Activated naive CD8-positive, alpha-beta T cell treated with anti-CD3 and anti-CD28 coated beads, Interleukin-2, amount 10 ng/mL, durations not matched to agents 7 days and 5 days (primary cell): ENCODE data around the gene SSH3. TPM values are rescaled to one million over a fixed set of nuclear protein-coding genes. Genes with fewer than 3 reads are reported as not detected.
"Not testable (repeated sequence)": the region's sequence is repeated elsewhere in the genome, so short reads cannot be mapped to it uniquely, and the experiment has no call there.

ENCODE experiments used
- ATAC-seq: fragments of 150-1000 bp; cut with Tn5 transposase; one replicate; pipeline ENCODE4 v1.10.0; 2021; ENCODE audit warnings: low read depth, moderate library complexity
- POLR2A ChIA-PET: fragments of 350-600 bp; sonication (Branson Sonifier 250); formaldehyde crosslinking; loops from one replicate; lab custom pipeline; 2021; ENCODE audit warnings: antibody characterized with exemption; lab: Charles Lee
- DNase-seq: peaks from one replicate; pipeline ENCODE4 v3.0.0; 2021
- H3K27ac Mint-ChIP-seq: one replicate; pipeline ENCODE4 v1.8.0; 2022; ENCODE audit warnings: mild to moderate bottlenecking, mixed read lengths
- H3K27me3 Mint-ChIP-seq: one replicate; pipeline ENCODE4 v1.8.0; 2022; ENCODE audit warnings: mild to moderate bottlenecking, moderate library complexity, mixed read lengths
- H3K36me3 Mint-ChIP-seq: one replicate; pipeline ENCODE4 v1.8.0; 2021; ENCODE audit warnings: mild to moderate bottlenecking, mixed read lengths
- H3K4me1 Mint-ChIP-seq: one replicate; pipeline ENCODE4 v1.8.0; 2021; ENCODE audit warnings: mixed read lengths
- H3K4me3 Mint-ChIP-seq: one replicate; pipeline ENCODE4 v1.8.0; 2022; ENCODE audit warnings: mild to moderate bottlenecking, moderate library complexity, mixed read lengths
- H3K9me3 Mint-ChIP-seq: one replicate; pipeline ENCODE4 v1.8.0; 2021; ENCODE audit warnings: mixed read lengths
- total RNA-seq, 2 experiments: library from RNA; stranded (reverse); gene quantifications; one replicate each; pipeline ENCODE4 v1.2.3, GENCODE V29; 2021

SSH3 gene
- total RNA-seq, 2 experiments from 2014 or later = 24.6 to 27.0 TPM

DNA sequence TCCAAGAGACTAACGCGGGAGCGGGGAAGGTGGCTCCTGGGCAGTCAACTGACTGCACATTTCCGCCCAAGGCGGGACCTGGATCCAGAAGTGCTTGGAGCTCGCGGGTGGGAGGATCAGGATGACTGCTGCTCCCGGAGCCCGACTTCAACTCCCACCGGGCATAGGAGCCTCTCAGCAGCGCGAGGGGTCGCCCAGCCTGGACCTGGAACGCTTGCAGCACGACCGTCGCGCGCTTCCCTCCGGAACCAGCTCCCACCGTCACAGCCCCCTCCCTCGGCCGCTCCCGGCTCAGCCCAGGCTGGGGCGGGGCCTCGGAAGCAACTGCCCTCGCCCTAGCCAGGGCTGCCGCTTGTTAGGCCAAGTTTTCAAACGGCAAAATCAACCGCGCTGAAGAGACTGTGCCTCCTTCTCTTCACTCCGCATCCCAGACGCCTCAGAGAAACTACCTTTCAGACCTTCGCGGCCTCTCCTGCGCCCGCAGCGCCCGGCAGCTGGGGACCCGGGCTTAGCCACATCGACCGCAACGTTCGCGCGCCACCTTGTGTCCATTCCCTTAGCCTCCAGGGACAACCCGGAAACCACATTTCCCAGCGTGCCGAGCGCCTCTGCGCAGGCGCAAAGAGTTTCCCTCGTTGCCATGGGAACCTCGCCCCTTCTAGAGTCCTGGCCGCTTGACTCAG is 14.0 kb downstream of the SSH3 start:
- H3K36me3 Mint-ChIP-seq = peaks cover 1% of the 10 kb centered on the region

DNA sequence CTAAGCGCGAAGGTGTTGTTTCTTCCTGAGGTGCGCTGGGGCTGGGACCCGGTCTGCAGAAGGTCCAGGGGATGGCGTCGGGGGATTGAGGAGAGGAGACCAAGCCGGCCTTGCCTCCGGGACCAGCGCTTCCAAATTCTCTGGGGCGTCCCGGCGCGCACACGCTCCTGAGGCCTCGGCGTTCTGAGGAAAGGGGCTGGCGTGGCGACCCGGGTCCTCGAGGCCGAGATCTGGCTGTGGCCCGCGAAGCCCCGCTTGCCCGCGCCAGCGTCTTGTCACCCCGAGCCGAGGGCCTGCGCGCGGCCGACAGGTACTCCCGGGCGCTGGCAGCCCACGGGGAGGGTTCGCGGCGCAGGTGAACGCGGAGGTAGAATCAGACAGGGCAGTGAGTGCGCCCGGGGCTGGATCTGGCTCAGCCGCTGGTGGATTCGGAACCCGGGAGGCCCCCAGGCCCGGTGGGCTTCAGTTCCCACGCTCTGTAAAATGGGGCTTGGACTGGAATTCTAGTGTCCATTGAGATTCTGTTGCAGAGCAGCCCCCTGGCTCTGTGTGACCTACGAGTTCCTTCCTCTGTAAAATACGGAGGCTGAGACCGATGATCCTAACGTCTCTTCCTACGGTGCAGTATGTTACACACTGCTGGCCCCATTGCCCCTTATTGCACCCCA is 14.7 kb downstream of the SSH3 start:
- peaks cover 26% of the 10 kb centered on the region for H3K4me1 Mint-ChIP-seq
- no peak for DNase-seq
- H3K27ac Mint-ChIP-seq = peak overlapping the region; percentile 99
- peaks cover 9% of the 10 kb centered on the region for H3K27me3 Mint-ChIP-seq
- peaks cover 1% of the 10 kb centered on the region for H3K36me3 Mint-ChIP-seq
- H3K9me3 Mint-ChIP-seq = no peaks in the 10 kb centered on the region
- peak; percentile 17 for ATAC-seq
- H3K4me3 Mint-ChIP-seq = peak overlapping the region; percentile 98
- POLR2A ChIA-PET = interaction anchor here (0.6 to 4.7 kb wide), 18 partner anchors 9 to 237 kb away, joined by 3 to 35 read pairs (median 6); partner anchors contain the start of genes ANKRD13D, GRK2, KDM2A and POLD4

More for the DNA sequence above, 14.0 kb downstream of the SSH3 start:
- POLR2A ChIA-PET = interaction anchor here (0.6 to 4.7 kb wide), 21 partner anchors 9 to 236 kb away, joined by 3 to 35 read pairs (median 5); partner anchors contain the start of genes ANKRD13D, GRK2, KDM2A and POLD4
- Mint-ChIP-seq H3K27ac (peak overlapping the region; percentile 99), H3K4me3 (peak overlapping the region; percentile 98), H3K9me3 (no peaks in the 10 kb centered on the region), H3K27me3 (peaks cover 9% of the 10 kb centered on the region), H3K4me1 (peaks cover 32% of the 10 kb centered on the region)
- ATAC-seq (peak; percentile 77), DNase-seq (peak; percentile 99)

DNA sequence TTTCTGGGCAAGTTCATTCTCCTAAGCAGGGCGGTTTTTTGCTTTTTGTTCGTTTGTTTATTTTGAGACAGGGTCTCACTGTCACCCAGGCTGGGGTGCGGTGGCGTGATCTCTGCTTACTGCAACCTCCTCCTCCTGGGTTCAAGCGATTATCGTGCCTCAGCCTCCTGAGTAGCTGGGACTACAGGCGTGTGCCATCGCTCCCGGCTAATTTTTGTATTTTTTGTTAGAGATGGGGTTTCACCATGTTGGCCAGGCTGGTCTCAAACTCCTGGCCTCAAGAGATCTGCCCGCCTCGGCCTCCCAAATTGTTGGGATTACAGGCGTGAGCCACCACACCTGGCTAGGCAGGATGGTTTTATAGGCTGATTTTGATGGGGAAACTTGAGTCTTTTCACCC is 15.5 kb downstream of the SSH3 start:
- H3K36me3 Mint-ChIP-seq, DNase-seq, H3K27ac Mint-ChIP-seq, H3K9me3 Mint-ChIP-seq, H3K27me3 Mint-ChIP-seq, ATAC-seq: not testable (repeated sequence)
- Mint-ChIP-seq H3K4me3 (peak overlapping the region; percentile 98), H3K4me1 (peaks cover 20% of the 10 kb centered on the region)
- POLR2A ChIA-PET = interaction anchor here (4.7 kb wide), 1 partner anchor 31 kb away, joined by 35 read pairs; the partner anchor contains the start of gene ANKRD13D

- peaks cover 9% of the 10 kb centered on the region for H3K27me3 Mint-ChIP-seq
- ATAC-seq (no peak), DNase-seq (no peak)
- H3K36me3 Mint-ChIP-seq = peaks cover 1% of the 10 kb centered on the region
- no peak overlapping the region for H3K27ac Mint-ChIP-seq
- H3K9me3 Mint-ChIP-seq = no peaks in the 10 kb centered on the region
- H3K4me1 Mint-ChIP-seq = peaks cover 17% of the 10 kb centered on the region
- H3K4me3 Mint-ChIP-seq = no peak overlapping the region
- POLR2A ChIA-PET = interaction anchor here (2.3 to 4.7 kb wide), 2 partner anchors 32 to 58 kb away, joined by 5 to 35 read pairs; partner anchors contain the start of gene ANKRD13D
Measured at GRCh38 chr11:67320011-67320410, 16.7 kb downstream of the SSH3 start.

GRCh38 chr11:67320691-67321090 is 17.4 kb downstream of the SSH3 start:
- H3K27me3 Mint-ChIP-seq = peaks cover 9% of the 10 kb centered on the region
- H3K27ac Mint-ChIP-seq = no peak overlapping the region
- H3K9me3 Mint-ChIP-seq = no peaks in the 10 kb centered on the region
- POLR2A ChIA-PET = interaction anchor here (2.3 to 4.7 kb wide), 2 partner anchors 33 to 59 kb away, joined by 5 to 35 read pairs; partner anchors contain the start of gene ANKRD13D
- ATAC-seq = no peak
- peaks cover 13% of the 10 kb centered on the region for H3K4me1 Mint-ChIP-seq
- H3K36me3 Mint-ChIP-seq = peaks cover 1% of the 10 kb centered on the region
- no peak for DNase-seq
- H3K4me3 Mint-ChIP-seq = no peak overlapping the region

GRCh38 chr11:67321313-67321871 is 18.1 kb downstream of the SSH3 start:
- ATAC-seq (no peak), DNase-seq (no peak)
- Mint-ChIP-seq H3K36me3 (peaks cover 1% of the 10 kb centered on the region), H3K27me3 (peaks cover 9% of the 10 kb centered on the region), H3K4me3 (no peak overlapping the region), H3K9me3 (no peaks in the 10 kb centered on the region), H3K27ac (no peak overlapping the region), H3K4me1 (peaks cover 13% of the 10 kb centered on the region)
- POLR2A ChIA-PET = interaction anchor here (1.2 to 2.3 kb wide), 2 partner anchors 60 kb away, joined by 5 to 7 read pairs; no protein-coding TSS in a partner anchor

DNA sequence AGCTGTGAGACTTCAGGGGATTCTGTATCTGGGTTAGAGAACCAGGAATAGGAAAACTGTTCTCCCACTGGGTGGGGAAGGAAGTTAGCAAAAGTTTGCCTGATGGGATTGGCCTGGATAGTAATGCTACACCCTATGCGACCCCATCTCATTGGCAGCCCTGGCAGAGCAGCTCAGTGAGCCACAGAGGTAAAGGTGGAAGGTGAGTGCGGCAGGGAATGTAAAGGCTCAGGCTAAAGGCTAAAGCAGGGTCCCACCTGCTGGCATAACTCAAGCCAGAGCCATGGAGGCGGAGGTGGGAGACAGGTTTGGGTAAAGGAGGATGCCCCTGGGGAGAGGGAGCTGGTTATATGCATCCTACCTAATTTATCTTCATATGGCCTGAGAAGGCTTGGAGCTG is 18.7 kb downstream of the SSH3 start:
- H3K4me1 Mint-ChIP-seq = peaks cover 13% of the 10 kb centered on the region
- DNase-seq (no peak), ATAC-seq (no peak)
- H3K4me3 Mint-ChIP-seq = no peak overlapping the region
- H3K36me3 Mint-ChIP-seq = peaks cover 1% of the 10 kb centered on the region
- no peaks in the 10 kb centered on the region for H3K9me3 Mint-ChIP-seq
- POLR2A ChIA-PET = interaction anchor here (1.2 kb wide), 1 partner anchor 59 kb away, joined by 7 read pairs; no protein-coding TSS in a partner anchor
- peaks cover 9% of the 10 kb centered on the region for H3K27me3 Mint-ChIP-seq
- H3K27ac Mint-ChIP-seq = no peak overlapping the region

GRCh38 chr11:67323526-67323925 is 20.2 kb downstream of the SSH3 start:
- POLR2A ChIA-PET = interaction anchor here (0.8 kb wide), 1 partner anchor 22 kb away, joined by 3 read pairs; no protein-coding TSS in a partner anchor
- ATAC-seq (no peak), DNase-seq (no peak)
- no peak overlapping the region for H3K4me3 Mint-ChIP-seq
- H3K9me3 Mint-ChIP-seq = no peaks in the 10 kb centered on the region
- H3K27me3 Mint-ChIP-seq = peaks cover 5% of the 10 kb centered on the region
- H3K4me1 Mint-ChIP-seq = peaks cover 8% of the 10 kb centered on the region
- H3K27ac Mint-ChIP-seq = no peak overlapping the region
- H3K36me3 Mint-ChIP-seq = no peaks in the 10 kb centered on the region

GRCh38 chr11:67332081-67332691 is 28.9 kb downstream of the SSH3 start:
- DNase-seq (no peak), ATAC-seq (no peak)
- no peaks in the 10 kb centered on the region for H3K9me3 Mint-ChIP-seq
- H3K27ac Mint-ChIP-seq = no peak overlapping the region
- POLR2A ChIA-PET = interaction anchor here (0.7 kb wide), 1 partner anchor 27 kb away, joined by 5 read pairs; no protein-coding TSS in a partner anchor
- no peak overlapping the region for H3K4me3 Mint-ChIP-seq
- no peaks in the 10 kb centered on the region for H3K4me1 Mint-ChIP-seq
- H3K36me3 Mint-ChIP-seq = no peaks in the 10 kb centered on the region
- H3K27me3 Mint-ChIP-seq = no peaks in the 10 kb centered on the region

DNA sequence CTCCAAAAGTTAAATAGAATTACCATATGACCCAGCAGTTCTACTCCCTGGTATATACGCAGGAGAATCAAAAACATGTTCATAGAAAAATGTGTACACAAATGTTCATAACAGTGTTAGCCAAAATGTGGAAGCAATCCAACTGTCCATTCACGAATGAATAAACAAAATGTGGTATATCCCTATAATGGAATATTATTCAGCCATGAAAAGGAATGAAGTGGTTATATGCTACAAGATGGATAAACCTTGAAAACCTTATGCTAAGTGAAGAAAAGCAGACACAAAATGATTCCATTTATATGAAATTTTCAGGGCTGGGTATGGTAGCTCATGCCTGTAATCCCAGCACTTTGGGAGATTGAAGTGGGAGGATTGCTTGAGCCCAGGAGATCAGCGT is 33.9 kb downstream of the SSH3 start:
- Mint-ChIP-seq H3K4me3 (no peak overlapping the region), H3K27me3 (no peaks in the 10 kb centered on the region), H3K36me3 (no peaks in the 10 kb centered on the region), H3K27ac (no peak overlapping the region), H3K4me1 (no peaks in the 10 kb centered on the region), H3K9me3 (no peaks in the 10 kb centered on the region)
- no peak for ATAC-seq
- POLR2A ChIA-PET = interaction anchor here (0.7 kb wide), 1 partner anchor 687 kb away, joined by 3 read pairs; no protein-coding TSS in a partner anchor
- no peak for DNase-seq

DNA sequence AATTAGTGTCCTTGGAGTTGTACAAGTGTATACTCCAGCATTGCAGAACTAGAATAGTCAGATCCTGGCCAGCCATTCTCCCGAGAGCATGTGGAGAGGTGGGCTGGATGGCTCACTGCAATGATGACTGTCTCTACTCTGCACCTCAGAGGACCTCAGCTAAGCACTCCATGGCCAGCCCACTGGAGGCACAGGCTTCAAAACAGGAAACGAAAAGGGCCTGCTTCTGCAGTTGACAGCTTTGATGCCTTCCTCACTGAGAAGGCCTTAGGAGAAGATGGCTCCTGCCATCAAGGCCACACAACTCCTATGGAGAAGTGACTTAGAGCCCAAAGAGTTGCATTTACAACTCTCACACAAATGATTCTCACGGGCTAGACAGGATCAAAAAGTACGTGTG is 40.9 kb downstream of the SSH3 start:
- POLR2A ChIA-PET = interaction anchor here (0.6 to 1.9 kb wide), 3 partner anchors 9 to 40 kb away, joined by 3 to 12 read pairs (median 6); partner anchors contain the start of gene POLD4
- H3K9me3 Mint-ChIP-seq = no peaks in the 10 kb centered on the region
- no peaks in the 10 kb centered on the region for H3K27me3 Mint-ChIP-seq
- no peak for DNase-seq
- peak; percentile 70 for ATAC-seq
- peak overlapping the region; percentile 82 for H3K27ac Mint-ChIP-seq
- no peaks in the 10 kb centered on the region for H3K36me3 Mint-ChIP-seq
- no peak overlapping the region for H3K4me3 Mint-ChIP-seq
- H3K4me1 Mint-ChIP-seq = peaks cover 26% of the 10 kb centered on the region

- DNase-seq (no peak), ATAC-seq (peak; percentile 47)
- no peaks in the 10 kb centered on the region for H3K27me3 Mint-ChIP-seq
- no peak overlapping the region for H3K4me3 Mint-ChIP-seq
- peak overlapping the region; percentile 82 for H3K27ac Mint-ChIP-seq
- POLR2A ChIA-PET = interaction anchor here (0.6 to 1.9 kb wide), 7 partner anchors 8 to 105 kb away, joined by 3 to 12 read pairs (median 3); partner anchors contain the start of genes POLD4 and PTPRCAP
- H3K4me1 Mint-ChIP-seq = peaks cover 26% of the 10 kb centered on the region
- no peaks in the 10 kb centered on the region for H3K36me3 Mint-ChIP-seq
- no peaks in the 10 kb centered on the region for H3K9me3 Mint-ChIP-seq
Measured at GRCh38 chr11:67345247-67345919, 42.1 kb downstream of the SSH3 start.
